HepG2 (cell line): Measurements from ENCODE around the gene POLR3K. TPM values are rescaled to one million over a fixed set of nuclear protein-coding genes. Genes with fewer than 3 reads are reported as not detected.

Experiments used
- ARNT2 ChIP-seq: sonication (generic); formaldehyde crosslinking; IDR thresholded peaks from 2 replicates; pipeline ENCODE4 v1.8.0; 2022; ENCODE audit warnings: mild to moderate bottlenecking, low read depth, missing genetic modification reagents, moderate library complexity
- CHD4 ChIP-seq: fragments of 200-600 bp; sonication (generic); IDR thresholded peaks from 2 replicates; pipeline ENCODE4 v1.7.0; 2017; ENCODE audit warnings: mild to moderate bottlenecking, low read length, borderline replicate concordance
- JUND ChIP-seq: sonication (generic); formaldehyde crosslinking; IDR thresholded peaks from 2 replicates; pipeline ENCODE4 v1.8.0; 2022; ENCODE audit warnings: mild to moderate bottlenecking, missing genetic modification reagents
- MAZ ChIP-seq, 2 experiments: sonication (generic) in 1 of 2; formaldehyde crosslinking in 1 of 2; IDR thresholded peaks; 2 replicates each; pipeline versions ENCODE4 v1.5.0 to v1.6.1; 2012 to 2020; ENCODE audit warnings: low read depth in 2 of 2, mild to moderate bottlenecking in 2 of 2, borderline replicate concordance in 1 of 2, improper control_type of control experiment in 1 of 2, low read length in 1 of 2, missing genetic modification reagents in 1 of 2, moderate library complexity in 1 of 2
- MED8 ChIP-seq: sonication (generic); formaldehyde crosslinking; IDR thresholded peaks from 2 replicates; pipeline ENCODE4 v1.8.1; 2023; ENCODE audit warnings: mild to moderate bottlenecking, missing genetic modification reagents; ENCODE audit not compliant: insufficient replicate concordance
- MXI1 ChIP-seq: IDR thresholded peaks from 3 replicates; pipeline ENCODE4 v1.6.1; 2012; ENCODE audit warnings: low read depth, low read length, inconsistent platforms, borderline replicate concordance
- NCOA2 ChIP-seq: sonication (generic); formaldehyde crosslinking; IDR thresholded peaks from 2 replicates; pipeline ENCODE4 v1.8.0; 2022; ENCODE audit warnings: inconsistent platforms
- NFE2L1 ChIP-seq: sonication (generic); formaldehyde crosslinking; IDR thresholded peaks from 2 replicates; pipeline ENCODE4 v1.4.0; 2020; ENCODE audit warnings: missing genetic modification reagents, mild to moderate bottlenecking, borderline replicate concordance
- NFYB ChIP-seq: sonication (generic); formaldehyde crosslinking; IDR thresholded peaks from 2 replicates; pipeline ENCODE4 v1.4.0; 2020; ENCODE audit warnings: missing genetic modification reagents
- RBAK ChIP-seq: sonication (generic); formaldehyde crosslinking; IDR thresholded peaks from 2 replicates; pipeline ENCODE4 v1.5.1; 2020; ENCODE audit warnings: mild to moderate bottlenecking, missing genetic modification reagents
- REXO4 ChIP-seq: sonication (generic); formaldehyde crosslinking; IDR thresholded peaks from 2 replicates; pipeline ENCODE4 v1.8.0; 2022; ENCODE audit warnings: missing genetic modification reagents, mild to moderate bottlenecking, borderline replicate concordance
- RXRA ChIP-seq: sonication (generic); formaldehyde crosslinking; IDR thresholded peaks from 2 replicates; pipeline ENCODE4 v1.5.1; 2020; ENCODE audit warnings: missing genetic modification reagents
- THAP11 ChIP-seq: IDR thresholded peaks from 2 replicates; pipeline ENCODE4 v1.6.1; 2016; ENCODE audit warnings: missing biosample characterization, missing genetic modification reagents
- TMF1 ChIP-seq: sonication (generic); formaldehyde crosslinking; IDR thresholded peaks from 2 replicates; pipeline ENCODE4 v1.8.1; 2022; ENCODE audit warnings: low read depth, missing genetic modification reagents
- ZFX ChIP-seq: sonication (generic); formaldehyde crosslinking; IDR thresholded peaks from 2 replicates; pipeline ENCODE4 v1.4.0; 2020; ENCODE audit warnings: mild to moderate bottlenecking, low read depth, missing genetic modification reagents, moderate library complexity
- ZNF224 ChIP-seq: sonication (generic); formaldehyde crosslinking; IDR thresholded peaks from 2 replicates; pipeline ENCODE4 v1.5.0; 2020; ENCODE audit warnings: mild to moderate bottlenecking, missing genetic modification reagents
- ZNF484 ChIP-seq: sonication (generic); formaldehyde crosslinking; IDR thresholded peaks from 2 replicates; pipeline ENCODE4 v1.5.1; 2020; ENCODE audit warnings: mild to moderate bottlenecking, low read depth, missing genetic modification reagents, borderline replicate concordance
- ZNF788 ChIP-seq: sonication (generic); formaldehyde crosslinking; IDR thresholded peaks from 2 replicates; pipeline ENCODE4 v1.5.0; 2020; ENCODE audit warnings: mild to moderate bottlenecking, missing genetic modification reagents, borderline replicate concordance
- ZSCAN20 ChIP-seq: sonication (generic); formaldehyde crosslinking; IDR thresholded peaks from 2 replicates; pipeline ENCODE4 v1.4.0; 2020; ENCODE audit warnings: missing genetic modification reagents, mild to moderate bottlenecking, borderline replicate concordance
- ZSCAN21 ChIP-seq: sonication (generic); formaldehyde crosslinking; IDR thresholded peaks from 2 replicates; pipeline ENCODE4 v1.8.0; 2022; ENCODE audit warnings: mild to moderate bottlenecking, missing genetic modification reagents, moderate library complexity, borderline replicate concordance
- polyA plus RNA-seq, 8 experiments: library from polyadenylated mRNA; depleted of rRNA in 3 of 8; stranded (reverse) in 7 of 8; unstranded in 1 of 8; fragments of >200 nt; fragmentation: Illumina TruSeq in 4 of 8; extraction: Trizol in 4 of 8; gene quantifications; 2 replicates each; pipeline versions ENCODE4 v1.2.1 to v1.2.3, GENCODE V29; 2011 to 2016; ENCODE audit warnings: low read depth in 4 of 8, missing spikeins in 1 of 8, mixed read lengths in 1 of 8; ENCODE audit not compliant: insufficient read depth in 1 of 8
- total RNA-seq, 5 experiments: library from RNA; depleted of rRNA; stranded (reverse); fragments of >200 nt; fragmentation: Illumina TruSeq; extraction: Trizol; gene quantifications; 2 replicates each; pipeline ENCODE4 v1.2.3, GENCODE V29; 2016; ENCODE audit warnings: low read depth in 1 of 5
- TF ChIP-seq, protein P1 (sequence below): sonication (generic); formaldehyde crosslinking; IDR thresholded peaks from 2 replicates; pipeline ENCODE4 v1.4.0; 2020; ENCODE audit warnings: missing genetic modification reagents
- TF ChIP-seq, protein P2 (sequence below): sonication (generic); formaldehyde crosslinking; IDR thresholded peaks from 2 replicates; pipeline ENCODE4 v1.8.1; 2022; ENCODE audit warnings: mild to moderate bottlenecking, missing genetic modification reagents
- TF ChIP-seq, protein P3 (sequence below): sonication (generic); formaldehyde crosslinking; IDR thresholded peaks from 2 replicates; pipeline ENCODE4 v1.8.1; 2023; ENCODE audit warnings: mild to moderate bottlenecking, inconsistent platforms, moderate library complexity, missing genetic modification reagents, borderline replicate concordance
- TF ChIP-seq, protein P4 (sequence below): sonication (generic); formaldehyde crosslinking; IDR thresholded peaks from 2 replicates; pipeline ENCODE4 v1.4.0; 2020; ENCODE audit warnings: missing genetic modification reagents, borderline replicate concordance

The POLR3K gene
- total and polyA plus RNA-seq, 2 of the 13 experiments (the other 11 are each of a cell fraction or from before 2014, with no cell fraction given) = 14.8 to 18.8 TPM

DNA sequence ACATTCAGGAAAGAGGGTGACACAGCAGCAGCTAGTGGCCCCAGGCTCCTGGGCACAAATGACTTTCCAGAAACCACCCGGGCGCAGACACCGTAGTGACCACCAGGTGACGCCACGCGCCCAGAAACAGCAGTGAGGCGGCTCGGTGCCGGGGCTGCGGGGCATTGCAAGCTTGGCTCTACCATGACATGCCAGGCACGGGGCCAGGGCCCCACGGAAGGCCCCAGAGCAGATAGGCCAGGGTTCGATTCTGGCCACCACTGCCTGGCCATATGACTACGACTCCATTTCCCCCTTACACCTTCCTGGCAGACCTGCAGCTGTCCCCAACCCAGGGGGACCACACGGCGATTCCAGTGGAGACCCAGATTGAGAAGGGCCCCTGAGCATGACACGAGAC lies 12.3 kb upstream of the POLR3K start (continued):
- TF ChIP-seq, protein P1, sequence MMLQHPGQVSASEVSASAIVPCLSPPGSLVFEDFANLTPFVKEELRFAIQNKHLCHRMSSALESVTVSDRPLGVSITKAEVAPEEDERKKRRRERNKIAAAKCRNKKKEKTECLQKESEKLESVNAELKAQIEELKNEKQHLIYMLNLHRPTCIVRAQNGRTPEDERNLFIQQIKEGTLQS = no peak
- TF ChIP-seq RXRA (CRISPR knock-in tag) = peak; percentile 51; the same call in 1 of the 2 replicates
- no peak for TF ChIP-seq CHD4
- no peak for TF ChIP-seq NFYB
- no peak for TF ChIP-seq ZNF484 (CRISPR knock-in tag)
- 0 out of 2 replicates have a peak, but pooled peaks have one; percentile 23 for TF ChIP-seq THAP11 (CRISPR knock-in tag)
- TF ChIP-seq, protein P2, sequence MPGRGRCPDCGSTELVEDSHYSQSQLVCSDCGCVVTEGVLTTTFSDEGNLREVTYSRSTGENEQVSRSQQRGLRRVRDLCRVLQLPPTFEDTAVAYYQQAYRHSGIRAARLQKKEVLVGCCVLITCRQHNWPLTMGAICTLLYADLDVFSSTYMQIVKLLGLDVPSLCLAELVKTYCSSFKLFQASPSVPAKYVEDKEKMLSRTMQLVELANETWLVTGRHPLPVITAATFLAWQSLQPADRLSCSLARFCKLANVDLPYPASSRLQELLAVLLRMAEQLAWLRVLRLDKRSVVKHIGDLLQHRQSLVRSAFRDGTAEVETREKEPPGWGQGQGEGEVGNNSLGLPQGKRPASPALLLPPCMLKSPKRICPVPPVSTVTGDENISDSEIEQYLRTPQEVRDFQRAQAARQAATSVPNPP (CRISPR knock-in tag) = peak; percentile 47; the same call in 1 of the 2 replicates
- no peak for TF ChIP-seq NCOA2 (CRISPR knock-in tag)
- TF ChIP-seq, protein P3, sequence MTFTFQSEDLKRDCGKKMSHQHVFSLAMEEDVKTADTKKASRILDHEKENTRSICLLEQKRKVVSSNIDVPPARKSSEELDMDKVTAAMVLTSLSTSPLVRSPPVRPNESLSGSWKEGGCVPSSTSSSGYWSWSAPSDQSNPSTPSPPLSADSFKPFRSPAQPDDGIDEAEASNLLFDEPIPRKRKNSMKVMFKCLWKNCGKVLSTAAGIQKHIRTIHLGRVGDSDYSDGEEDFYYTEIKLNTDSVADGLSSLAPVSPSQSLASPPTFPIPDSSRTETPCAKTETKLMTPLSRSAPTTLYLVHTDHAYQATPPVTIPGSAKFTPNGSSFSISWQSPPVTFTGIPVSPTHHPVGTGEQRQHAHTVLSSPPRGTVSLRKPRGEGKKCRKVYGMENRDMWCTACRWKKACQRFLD (CRISPR knock-in tag) = 0 out of 2 replicates have a peak, but pooled peaks have one; percentile 54
- TF ChIP-seq NFE2L1 = no peak
- peak; percentile 24; the same call in 1 of the 3 replicates for TF ChIP-seq MXI1
- TF ChIP-seq ZNF224 (CRISPR knock-in tag) = no peak
- TF ChIP-seq ARNT2 = no peak
- TF ChIP-seq ZSCAN20 (CRISPR knock-in tag) = no peak
- TF ChIP-seq MED8 (CRISPR knock-in tag) = no peak
- TF ChIP-seq MAZ (IDR thresholded peaks at IDR 0.05; ENCODE audit: borderline replicate concordance, low read depth, low read length) = no peak
- TF ChIP-seq MAZ (CRISPR knock-in tag; IDR thresholded peaks at IDR 0.05; ENCODE audit: low read depth) = peak; percentile 69; the same call in 1 of the 2 replicates
- 0 out of 2 replicates have a peak, but pooled peaks have one; percentile 15 for TF ChIP-seq ZFX (CRISPR knock-in tag)
- 0 out of 2 replicates have a peak, but pooled peaks have one; percentile 33 for TF ChIP-seq REXO4 (CRISPR knock-in tag)
- peak; percentile 66; the same call in 1 of the 2 replicates for TF ChIP-seq ZNF788 (CRISPR knock-in tag)
- TF ChIP-seq TMF1 = no peak
- no peak for TF ChIP-seq RBAK (CRISPR knock-in tag)
- peak; percentile 27; the same call in 1 of the 2 replicates for TF ChIP-seq ZSCAN21
- TF ChIP-seq JUND (CRISPR knock-in tag) = no peak
- TF ChIP-seq, protein P4, sequence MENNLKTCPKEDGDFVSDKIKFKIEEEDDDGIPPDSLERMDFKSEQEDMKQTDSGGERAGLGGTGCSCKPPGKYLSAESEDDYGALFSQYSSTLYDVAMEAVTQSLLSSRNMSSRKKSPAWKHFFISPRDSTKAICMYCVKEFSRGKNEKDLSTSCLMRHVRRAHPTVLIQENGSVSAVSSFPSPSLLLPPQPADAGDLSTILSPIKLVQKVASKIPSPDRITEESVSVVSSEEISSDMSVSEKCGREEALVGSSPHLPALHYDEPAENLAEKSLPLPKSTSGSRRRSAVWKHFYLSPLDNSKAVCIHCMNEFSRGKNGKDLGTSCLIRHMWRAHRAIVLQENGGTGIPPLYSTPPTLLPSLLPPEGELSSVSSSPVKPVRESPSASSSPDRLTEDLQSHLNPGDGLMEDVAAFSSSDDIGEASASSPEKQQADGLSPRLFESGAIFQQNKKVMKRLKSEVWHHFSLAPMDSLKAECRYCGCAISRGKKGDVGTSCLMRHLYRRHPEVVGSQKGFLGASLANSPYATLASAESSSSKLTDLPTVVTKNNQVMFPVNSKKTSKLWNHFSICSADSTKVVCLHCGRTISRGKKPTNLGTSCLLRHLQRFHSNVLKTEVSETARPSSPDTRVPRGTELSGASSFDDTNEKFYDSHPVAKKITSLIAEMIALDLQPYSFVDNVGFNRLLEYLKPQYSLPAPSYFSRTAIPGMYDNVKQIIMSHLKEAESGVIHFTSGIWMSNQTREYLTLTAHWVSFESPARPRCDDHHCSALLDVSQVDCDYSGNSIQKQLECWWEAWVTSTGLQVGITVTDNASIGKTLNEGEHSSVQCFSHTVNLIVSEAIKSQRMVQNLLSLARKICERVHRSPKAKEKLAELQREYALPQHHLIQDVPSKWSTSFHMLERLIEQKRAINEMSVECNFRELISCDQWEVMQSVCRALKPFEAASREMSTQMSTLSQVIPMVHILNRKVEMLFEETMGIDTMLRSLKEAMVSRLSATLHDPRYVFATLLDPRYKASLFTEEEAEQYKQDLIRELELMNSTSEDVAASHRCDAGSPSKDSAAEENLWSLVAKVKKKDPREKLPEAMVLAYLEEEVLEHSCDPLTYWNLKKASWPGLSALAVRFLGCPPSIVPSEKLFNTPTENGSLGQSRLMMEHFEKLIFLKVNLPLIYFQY (CRISPR knock-in tag) = peak; percentile 56; the same call in 1 of the 2 replicates
